Measurements from ENCODE around the gene GNA12. TPM values are rescaled to one million over a fixed set of nuclear protein-coding genes. Genes with fewer than 3 reads are reported as not detected.

The GNA12 gene
- total and polyA plus RNA-seq, 9 of the 15 experiments (the other 6 are each of a cell fraction or from before 2014, with no cell fraction given) = 0.65 to 32.7 (median 9.6) TPM

DNA sequence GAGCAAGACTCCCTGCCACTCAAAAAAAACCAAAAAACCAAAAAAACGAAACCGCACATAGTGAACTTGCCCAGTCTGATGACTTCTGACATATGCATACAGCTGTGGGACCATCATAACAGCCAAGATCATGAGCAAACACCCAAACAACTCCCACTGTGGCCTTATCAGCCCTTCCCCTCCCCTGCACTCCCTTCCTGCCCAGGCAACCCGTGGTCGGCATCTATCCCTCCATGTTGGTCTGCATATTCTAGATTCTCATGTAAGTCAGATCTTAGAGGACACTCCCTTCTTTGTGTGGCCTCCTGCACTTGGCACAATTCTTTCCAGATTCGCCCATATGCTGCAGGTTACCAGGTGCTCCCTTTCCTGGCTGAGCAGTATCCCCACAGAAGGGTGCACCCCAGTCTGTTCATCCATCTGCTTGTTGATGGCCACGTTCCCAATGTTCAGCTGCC is 72.8 kb downstream of the GNA12 start (continued):
- TF ChIP-seq POU5F1 (IDR thresholded peaks at IDR 0.05; ENCODE audit: borderline replicate concordance, low read depth, low read length, partially characterized antibody) = no peak
- no peak for TF ChIP-seq KDM2B (CRISPR knock-in tag; IDR thresholded peaks at IDR 0.05)
- TF ChIP-seq, protein P1, sequence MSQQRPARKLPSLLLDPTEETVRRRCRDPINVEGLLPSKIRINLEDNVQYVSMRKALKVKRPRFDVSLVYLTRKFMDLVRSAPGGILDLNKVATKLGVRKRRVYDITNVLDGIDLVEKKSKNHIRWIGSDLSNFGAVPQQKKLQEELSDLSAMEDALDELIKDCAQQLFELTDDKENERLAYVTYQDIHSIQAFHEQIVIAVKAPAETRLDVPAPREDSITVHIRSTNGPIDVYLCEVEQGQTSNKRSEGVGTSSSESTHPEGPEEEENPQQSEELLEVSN (IDR thresholded peaks at IDR 0.05; ENCODE audit: borderline replicate concordance in 1 of 2, extremely low read depth in 1 of 2, insufficient read depth in 1 of 2, insufficient read length in 1 of 2, low read depth in 1 of 2, low read length in 1 of 2, poor library complexity in 1 of 2, severe bottlenecking in 1 of 2) = no peak
- TF ChIP-seq ASH1L (IDR thresholded peaks at IDR 0.05; ENCODE audit: borderline replicate concordance, low read depth, partially characterized antibody) = peak; percentile 36
- TF ChIP-seq RB1 (IDR thresholded peaks at IDR 0.05; ENCODE audit: low read depth) = no peak
- TF ChIP-seq, protein P2, sequence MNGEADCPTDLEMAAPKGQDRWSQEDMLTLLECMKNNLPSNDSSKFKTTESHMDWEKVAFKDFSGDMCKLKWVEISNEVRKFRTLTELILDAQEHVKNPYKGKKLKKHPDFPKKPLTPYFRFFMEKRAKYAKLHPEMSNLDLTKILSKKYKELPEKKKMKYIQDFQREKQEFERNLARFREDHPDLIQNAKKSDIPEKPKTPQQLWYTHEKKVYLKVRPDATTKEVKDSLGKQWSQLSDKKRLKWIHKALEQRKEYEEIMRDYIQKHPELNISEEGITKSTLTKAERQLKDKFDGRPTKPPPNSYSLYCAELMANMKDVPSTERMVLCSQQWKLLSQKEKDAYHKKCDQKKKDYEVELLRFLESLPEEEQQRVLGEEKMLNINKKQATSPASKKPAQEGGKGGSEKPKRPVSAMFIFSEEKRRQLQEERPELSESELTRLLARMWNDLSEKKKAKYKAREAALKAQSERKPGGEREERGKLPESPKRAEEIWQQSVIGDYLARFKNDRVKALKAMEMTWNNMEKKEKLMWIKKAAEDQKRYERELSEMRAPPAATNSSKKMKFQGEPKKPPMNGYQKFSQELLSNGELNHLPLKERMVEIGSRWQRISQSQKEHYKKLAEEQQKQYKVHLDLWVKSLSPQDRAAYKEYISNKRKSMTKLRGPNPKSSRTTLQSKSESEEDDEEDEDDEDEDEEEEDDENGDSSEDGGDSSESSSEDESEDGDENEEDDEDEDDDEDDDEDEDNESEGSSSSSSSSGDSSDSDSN (IDR thresholded peaks at IDR 0.05; ENCODE audit: borderline replicate concordance in 1 of 2, low read depth in 2 of 2, low read length in 2 of 2) = no peak
- TF ChIP-seq, protein P3, sequence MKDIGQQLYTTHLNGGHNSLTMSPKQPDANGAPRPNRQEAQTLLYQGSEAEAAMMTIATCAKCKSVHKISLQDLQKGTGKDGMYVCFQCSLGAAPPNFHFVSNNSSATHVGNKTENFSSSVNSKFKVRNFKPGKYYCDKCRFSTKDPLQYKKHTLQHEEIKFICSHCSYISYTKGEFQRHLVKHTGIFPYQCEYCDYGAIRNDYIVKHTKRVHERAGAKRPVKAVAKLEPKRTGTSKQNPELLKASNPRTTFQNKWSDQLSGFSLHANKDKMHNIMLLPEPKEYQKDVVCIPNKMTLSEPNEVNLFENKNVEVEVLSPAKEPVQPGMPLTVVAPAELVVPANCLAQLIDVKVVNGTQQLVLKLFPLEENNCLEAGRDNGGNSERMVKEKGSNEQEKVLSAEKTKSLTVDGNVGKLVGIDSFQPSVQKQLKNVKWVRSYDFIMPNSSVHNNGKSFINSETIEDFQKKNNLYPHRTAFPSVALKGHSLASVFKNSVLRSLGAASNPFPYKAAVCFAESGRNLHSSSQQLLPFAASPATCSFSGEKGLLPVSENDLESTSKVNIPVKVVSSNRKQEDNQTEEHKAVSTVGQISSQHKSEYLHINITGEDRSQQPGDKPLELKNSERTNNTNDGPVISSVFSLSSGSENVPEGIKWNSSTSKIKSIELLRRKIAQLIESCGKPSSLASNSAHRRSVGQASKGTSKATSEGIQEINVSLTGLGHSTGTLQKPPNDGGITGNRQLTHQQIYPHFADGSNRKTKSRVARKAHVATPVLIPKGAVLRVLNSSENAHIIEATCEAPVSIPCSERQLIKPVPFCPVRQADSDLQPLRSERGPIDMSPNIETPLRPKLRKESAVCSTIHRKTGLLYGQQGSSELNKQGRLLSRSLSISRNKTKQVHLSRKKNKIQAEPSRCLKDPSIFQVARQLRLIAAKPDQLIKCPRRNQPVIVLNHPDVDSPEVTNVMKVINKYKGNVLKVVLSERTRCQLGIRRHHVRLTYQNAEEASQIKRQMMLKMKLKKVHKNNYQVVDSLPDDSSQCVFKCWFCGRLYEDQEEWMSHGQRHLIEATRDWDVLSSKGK (CRISPR knock-in tag; IDR thresholded peaks at IDR 0.05) = no peak
- TF ChIP-seq CREM (IDR thresholded peaks at IDR 0.05; ENCODE audit: low read depth) = peak; percentile 76; the same call in 1 of the 2 replicates
- TF ChIP-seq ARID1B (IDR thresholded peaks at IDR 0.05) = peak; percentile 94
- peak; percentile 66; the same call in 1 of the 2 replicates for TF ChIP-seq SMARCA5 (IDR thresholded peaks at IDR 0.05)
- no peak; the same call in 1 of the 2 replicates for TF ChIP-seq ZBTB17 (CRISPR knock-in tag; IDR thresholded peaks at IDR 0.05)
- TF ChIP-seq RNF2 (IDR thresholded peaks at IDR 0.05) = peak; percentile 75; the same call in 1 of the 2 replicates
- TF ChIP-seq MYBL2 (IDR thresholded peaks at IDR 0.05; ENCODE audit: low read depth) = no peak
- no peak for TF ChIP-seq MYBL2 (CRISPR knock-in tag; IDR thresholded peaks at IDR 0.05; ENCODE audit: borderline replicate concordance)
- TF ChIP-seq, protein P4, sequence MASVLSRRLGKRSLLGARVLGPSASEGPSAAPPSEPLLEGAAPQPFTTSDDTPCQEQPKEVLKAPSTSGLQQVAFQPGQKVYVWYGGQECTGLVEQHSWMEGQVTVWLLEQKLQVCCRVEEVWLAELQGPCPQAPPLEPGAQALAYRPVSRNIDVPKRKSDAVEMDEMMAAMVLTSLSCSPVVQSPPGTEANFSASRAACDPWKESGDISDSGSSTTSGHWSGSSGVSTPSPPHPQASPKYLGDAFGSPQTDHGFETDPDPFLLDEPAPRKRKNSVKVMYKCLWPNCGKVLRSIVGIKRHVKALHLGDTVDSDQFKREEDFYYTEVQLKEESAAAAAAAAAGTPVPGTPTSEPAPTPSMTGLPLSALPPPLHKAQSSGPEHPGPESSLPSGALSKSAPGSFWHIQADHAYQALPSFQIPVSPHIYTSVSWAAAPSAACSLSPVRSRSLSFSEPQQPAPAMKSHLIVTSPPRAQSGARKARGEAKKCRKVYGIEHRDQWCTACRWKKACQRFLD (CRISPR knock-in tag; IDR thresholded peaks at IDR 0.05) = peak; percentile 77; the same call in 1 of the 2 replicates
- no peak for TF ChIP-seq PTRF (tag; IDR thresholded peaks at IDR 0.05)
- no peak for TF ChIP-seq NFE2L1 (tag; IDR thresholded peaks at IDR 0.05; ENCODE audit: borderline replicate concordance, low read depth)
- TF ChIP-seq HNRNPUL1 (IDR thresholded peaks at IDR 0.05; ENCODE audit: low read length) = no peak
- TF ChIP-seq, protein P5, sequence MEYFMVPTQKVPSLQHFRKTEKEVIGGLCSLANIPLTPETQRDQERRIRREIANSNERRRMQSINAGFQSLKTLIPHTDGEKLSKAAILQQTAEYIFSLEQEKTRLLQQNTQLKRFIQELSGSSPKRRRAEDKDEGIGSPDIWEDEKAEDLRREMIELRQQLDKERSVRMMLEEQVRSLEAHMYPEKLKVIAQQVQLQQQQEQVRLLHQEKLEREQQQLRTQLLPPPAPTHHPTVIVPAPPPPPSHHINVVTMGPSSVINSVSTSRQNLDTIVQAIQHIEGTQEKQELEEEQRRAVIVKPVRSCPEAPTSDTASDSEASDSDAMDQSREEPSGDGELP (CRISPR knock-in tag; IDR thresholded peaks at IDR 0.05; ENCODE audit: borderline replicate concordance) = peak; percentile 95

Data from K562 (cell line).